Ureter (tissue), 1 donor: ENCODE data around the gene TRAM2. TPM values are rescaled to one million over a fixed set of nuclear protein-coding genes. Genes with fewer than 3 reads are reported as not detected.
"Not testable (repeated sequence)": the region's sequence is repeated elsewhere in the genome, so short reads cannot be mapped to it uniquely, and the experiment has no call there.

Experiments used
- DNase-seq: peaks from one replicate; pipeline ENCODE4 v3.0.0-alpha.2; 2020; ENCODE audit warnings: low spot score
- total RNA-seq: library from RNA; stranded (reverse); gene quantifications from one replicate; pipeline ENCODE4 v1.2.4, GENCODE V29; 2023
- donor health status: DM: yes; HTN: yes; CAD: no.

The TRAM2 gene
- total RNA-seq, 1 donor from 2014 or later = 14.1 TPM

GRCh38 chr6:52494298-52495072, 82.4 kb downstream of the TRAM2 start:
- DNase-seq = no peak

DNA sequence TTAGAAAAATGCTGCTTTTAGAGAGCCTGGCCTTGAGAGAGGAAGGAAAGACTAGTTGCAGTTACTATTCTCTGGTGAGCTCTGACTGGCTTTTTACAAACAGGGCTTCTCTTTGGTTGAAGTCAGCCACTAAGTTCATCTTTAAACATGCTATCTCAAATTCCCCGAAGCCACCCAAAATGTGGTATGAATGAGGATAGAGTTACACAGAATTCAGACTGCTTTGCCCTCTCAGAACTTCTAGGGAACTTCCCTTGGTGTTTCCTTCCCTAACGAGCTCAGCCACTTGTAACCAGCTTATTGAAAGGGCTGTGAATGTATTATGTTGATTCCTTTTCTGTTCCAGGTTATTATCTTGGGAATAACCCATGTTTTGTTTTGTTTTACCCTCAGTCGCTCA, 83.2 kb downstream of the TRAM2 start:
- no peak for DNase-seq

DNA sequence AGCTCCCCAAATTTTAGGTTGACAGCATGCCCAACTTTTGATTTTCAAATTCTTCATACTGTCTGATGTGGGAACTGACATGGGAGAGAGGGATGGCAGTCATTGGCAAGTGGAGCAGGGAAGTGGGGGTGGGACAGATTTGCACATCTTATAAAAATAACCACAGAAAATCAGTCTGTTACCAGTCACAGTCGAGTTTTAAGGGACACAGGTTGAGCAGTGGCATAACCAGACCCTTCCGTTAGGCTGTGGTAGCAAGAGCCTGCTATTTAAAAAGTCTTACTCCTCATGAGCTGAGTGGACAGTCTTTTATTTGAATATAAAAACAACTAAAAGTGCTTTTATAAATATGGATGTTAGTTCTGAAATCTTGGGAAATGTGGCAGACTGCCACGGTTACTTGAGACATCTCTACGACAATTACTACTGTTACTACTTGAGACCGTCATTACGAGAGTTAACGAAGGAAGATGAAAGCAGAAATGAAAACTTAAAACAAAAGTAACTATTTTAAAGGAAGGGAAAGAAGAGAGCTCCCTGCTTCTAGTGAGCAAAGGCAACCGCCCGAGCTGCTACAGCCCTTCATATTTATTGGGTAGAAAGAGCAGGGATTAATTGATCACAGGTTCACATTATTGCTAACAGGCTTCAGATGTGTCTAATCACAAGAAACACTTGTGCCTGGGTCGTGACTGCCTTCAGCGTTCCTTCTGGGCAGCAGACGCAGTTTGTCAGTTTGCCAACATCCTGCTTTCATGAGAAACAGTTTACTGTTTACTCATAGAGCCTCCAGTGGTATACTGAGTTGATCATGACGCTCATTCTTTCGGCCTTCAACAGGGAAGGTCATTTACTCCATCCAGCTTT, 85.4 kb downstream of the TRAM2 start:
- no peak for DNase-seq

DNA sequence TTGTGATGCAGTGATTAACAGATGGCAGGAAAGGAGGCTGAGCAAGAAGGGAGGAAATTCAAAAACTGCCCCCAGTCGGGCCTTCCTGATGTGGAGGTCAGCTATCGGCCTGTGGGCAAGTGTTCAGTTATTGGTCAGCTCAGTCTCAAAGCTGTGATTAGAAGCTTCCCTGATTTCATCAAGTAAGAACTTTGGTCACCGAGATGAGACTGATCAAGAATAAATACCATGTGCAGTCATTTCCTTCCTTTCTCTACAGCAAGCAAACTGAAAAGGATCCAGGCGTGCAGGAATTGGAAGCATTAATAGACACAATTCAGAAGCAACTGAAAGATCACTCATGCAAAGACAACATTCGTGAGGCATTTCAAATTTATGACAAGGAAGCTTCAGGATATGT, 87.0 kb downstream of the TRAM2 start:
- no peak for DNase-seq

GRCh38 chr6:52483671-52484003, 93.2 kb downstream of the TRAM2 start:
- DNase-seq = no peak

GRCh38 chr6:52482903-52483670, 93.8 kb downstream of the TRAM2 start:
- no peak for DNase-seq

DNA sequence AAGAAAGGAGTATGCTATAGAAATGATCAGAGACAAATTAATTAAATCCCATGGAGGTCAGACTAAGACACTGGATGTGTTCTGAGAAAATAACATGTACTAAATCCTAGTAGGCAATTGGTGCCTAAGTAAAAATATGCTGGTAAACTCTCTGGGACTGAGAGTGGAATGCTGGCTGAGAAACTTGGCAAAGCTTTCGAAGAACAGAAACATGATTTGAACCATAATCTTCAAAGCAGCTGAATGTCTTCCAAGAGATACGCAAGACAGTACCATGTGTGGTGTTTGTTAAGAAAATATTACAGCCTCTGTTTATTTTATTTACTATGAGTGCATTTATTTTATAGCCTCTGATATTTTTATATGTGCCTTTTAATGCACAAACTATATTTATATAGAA, 101.6 kb downstream of the TRAM2 start:
- no peak for DNase-seq

- no peak for DNase-seq
Observed at GRCh38 chr6:52474173-52474572, 102.7 kb downstream of the TRAM2 start.

GRCh38 chr6:52461194-52461593, 115.7 kb downstream of the TRAM2 start:
- not testable (repeated sequence) for DNase-seq

GRCh38 chr6:52457096-52457495, 119.8 kb downstream of the TRAM2 start:
- no peak for DNase-seq

DNA sequence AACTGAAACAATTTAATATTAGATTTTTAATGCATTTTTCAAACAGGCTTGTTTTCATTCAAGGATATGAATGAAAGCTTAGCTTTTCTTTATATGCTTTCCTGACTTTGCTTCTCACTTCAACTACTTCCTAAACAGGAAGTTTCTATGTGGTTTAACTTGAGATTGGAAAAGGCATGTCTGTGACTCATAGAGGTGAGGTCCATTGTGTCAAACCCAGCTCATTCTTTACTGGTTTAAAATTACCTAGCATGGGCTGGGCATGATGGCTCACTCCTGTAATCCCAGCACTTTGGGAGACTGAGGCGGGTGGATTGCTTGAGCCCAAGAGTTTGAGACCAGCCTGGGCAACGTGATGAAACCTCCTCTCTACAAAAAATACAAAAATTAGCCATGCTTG, 122.3 kb downstream of the TRAM2 start:
- DNase-seq = no peak

Other genes starting within 250 kb of the TRAM2 start
- gene PAQR8, start 214.9 kb downstream of the TRAM2 start, total RNA-seq = 20.5 TPM
- 20.4 TPM for gene EFHC1, start 156.7 kb downstream of the TRAM2 start, total RNA-seq
- gene TMEM14A, start 94.1 kb upstream of the TRAM2 start, total RNA-seq = 21.4 TPM
- not detected for gene GSTA2, start 186.4 kb upstream of the TRAM2 start, total RNA-seq
- gene GSTA1, start 226.8 kb upstream of the TRAM2 start, total RNA-seq = not detected